ENCODE measurements around the gene VAPB.

- no peak for TF ChIP-seq CTCF (IDR thresholded peaks at IDR 0.05)
- TF ChIP-seq POLR2AphosphoS5 (IDR thresholded peaks at IDR 0.05), result no peak
- no peak for TF ChIP-seq POLR2A (IDR thresholded peaks at IDR 0.05)
- TF ChIP-seq EP300 (IDR thresholded peaks at IDR 0.05), result no peak
Observed at GRCh38 chr20:58435237-58435636, 46.2 kb downstream of the VAPB start.
